Eye (tissue), 1 donor: ENCODE results near the gene SLC35F4.

Source experiments
- DNase-seq: peaks from one replicate; pipeline ENCODE4 v3.0.0-alpha.2; 2015

SLC35F4 gene

DNA sequence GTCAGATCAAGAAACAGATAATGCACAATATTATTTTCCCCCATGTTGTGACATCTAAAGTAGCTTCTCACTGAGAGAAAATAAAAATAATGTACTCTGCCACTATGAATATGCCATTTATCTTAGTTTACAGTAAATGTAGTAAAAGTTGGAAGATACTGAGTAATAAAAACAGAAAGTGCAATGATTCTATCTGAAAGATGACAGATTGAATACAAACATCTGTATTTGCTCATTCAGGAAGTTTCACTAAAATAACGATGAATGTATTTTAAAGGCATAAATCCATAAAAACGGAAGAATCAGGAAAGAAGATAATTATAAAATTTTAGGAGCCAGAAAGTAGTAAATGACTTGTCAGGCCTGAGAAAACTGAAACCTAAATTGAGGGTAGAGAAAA lies 18.2 kb downstream of the SLC35F4 start:
- DNase-seq = no peak

DNA sequence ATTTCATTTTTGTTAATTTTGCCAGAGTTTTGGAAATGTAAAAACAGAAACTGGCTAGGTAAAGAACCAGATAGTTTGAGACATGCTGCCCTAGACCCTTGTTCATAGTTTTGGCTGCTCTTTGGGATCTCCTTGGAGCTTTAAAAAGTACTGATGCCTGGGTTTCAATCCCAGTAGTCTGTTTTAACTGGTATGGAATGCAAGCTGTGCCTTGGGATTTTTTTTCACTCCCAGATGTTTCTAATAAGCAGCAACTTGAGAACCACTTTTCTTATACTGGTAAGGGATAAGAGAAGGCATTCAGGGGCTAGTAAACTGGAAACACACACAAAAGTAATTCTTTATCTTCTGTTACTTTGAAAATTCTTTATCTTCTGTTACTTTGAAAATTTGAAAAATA lies 18.8 kb downstream of the SLC35F4 start:
- DNase-seq = peak; percentile 39

DNA sequence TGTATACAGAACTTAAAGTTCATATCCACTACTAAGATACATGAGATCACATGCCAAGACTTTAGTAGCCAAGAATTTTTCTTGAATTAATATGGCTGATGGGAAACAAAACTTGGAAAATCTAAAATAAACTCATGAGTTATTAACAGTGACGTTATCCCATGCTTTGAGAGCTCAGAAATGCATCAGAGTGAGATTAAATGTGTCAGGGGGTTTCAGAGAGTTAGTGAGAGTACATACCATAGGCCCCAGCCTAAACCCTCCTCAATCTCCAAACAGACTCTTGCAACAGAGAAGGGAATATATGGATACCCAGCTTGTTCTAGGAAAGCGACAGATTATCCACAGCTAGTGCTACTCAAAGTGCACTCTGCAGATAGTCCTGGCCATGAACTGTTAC lies 19.3 kb downstream of the SLC35F4 start:
- DNase-seq = peak; percentile 55

DNA sequence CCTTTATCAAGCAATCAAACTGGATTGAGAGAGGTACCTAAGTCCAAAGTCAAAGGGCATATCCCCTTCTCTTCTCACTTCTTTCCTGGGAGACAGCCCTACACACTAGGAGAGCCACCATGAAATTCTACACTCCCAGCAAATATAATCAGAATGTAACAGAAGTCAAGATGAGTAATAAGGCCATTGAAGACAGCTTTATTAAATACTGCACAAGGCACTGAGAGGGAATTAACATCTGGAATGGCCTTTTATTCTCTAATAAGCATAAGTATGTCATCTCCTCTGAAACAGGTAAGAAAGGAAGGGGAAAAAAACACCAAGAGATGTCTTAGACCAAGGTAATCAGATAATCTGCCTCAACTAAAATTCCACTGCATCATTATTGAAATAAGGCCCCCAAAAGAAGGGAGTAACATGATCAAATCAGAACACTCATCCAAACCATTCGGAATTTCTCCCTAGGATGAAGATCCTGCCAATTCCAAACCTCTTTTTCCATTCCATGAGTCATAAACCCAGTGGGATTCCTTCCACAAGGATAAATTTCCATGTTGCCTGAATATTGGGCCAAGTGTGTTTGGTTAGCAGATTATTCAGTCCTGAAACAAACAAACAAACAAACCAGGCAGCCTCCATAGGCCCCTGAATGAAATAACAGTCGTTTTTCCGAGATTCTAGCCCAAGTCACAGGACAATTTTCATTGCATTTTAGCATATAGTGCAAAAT lies 19.9 kb downstream of the SLC35F4 start:
- peak; percentile 60 for DNase-seq

DNA sequence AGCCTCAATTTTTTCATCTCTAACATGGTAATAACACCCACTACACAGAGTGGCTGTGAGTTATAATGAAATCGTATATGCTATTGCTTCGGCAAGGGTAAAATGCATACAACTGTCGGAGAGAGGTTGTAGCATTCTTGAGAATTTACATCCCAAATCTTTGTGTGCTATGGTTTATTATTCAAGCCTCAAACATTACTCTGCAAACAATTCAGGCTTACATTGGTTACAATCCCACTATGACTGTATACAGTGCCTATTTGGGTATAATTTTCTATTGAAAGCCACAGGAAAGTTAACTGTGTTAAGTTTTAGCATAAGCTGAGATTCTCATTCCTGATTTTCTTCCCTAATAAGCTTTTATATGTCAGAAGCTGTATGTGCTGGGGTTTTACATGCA lies 20.6 kb downstream of the SLC35F4 start:
- no peak for DNase-seq

DNA sequence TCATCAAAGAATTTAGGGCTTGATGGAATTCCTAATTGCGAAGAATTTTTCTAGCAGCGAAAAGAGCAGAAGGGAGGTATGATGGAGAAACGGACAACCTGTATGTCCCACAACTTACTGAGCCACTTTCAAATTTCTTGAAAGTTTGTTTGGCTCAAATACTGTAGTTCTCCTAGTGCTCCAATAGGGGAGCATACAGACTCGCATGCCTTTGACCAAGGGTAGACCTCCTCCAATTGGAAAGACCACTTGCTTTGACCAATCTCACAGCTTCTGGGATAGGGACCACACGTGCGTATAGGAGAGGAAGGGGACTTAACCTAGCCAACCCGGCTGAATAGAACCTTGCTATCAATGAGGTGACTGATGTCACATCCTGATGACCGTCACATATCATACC lies 28.6 kb downstream of the SLC35F4 start:
- DNase-seq = no peak

DNA sequence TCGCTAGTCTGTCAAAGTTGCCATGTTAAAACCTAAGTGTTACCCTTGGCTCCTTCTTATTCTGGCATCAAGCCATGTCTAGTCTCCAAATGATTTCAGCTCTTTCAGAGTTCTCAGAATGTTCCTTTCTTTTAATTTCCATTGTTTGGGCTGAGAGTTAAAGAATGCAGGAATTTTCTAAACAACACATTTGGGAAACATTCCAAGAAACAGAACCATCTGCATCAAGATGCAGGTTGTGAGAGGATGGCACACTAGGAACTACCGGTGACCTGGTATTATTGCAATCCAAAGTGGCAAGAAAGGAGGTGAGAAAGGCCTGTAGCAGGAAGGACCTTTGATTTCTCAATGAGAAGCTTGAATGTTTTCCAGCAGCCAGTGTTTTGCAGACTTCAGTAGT lies 30.1 kb downstream of the SLC35F4 start:
- peak; percentile 35 for DNase-seq

DNA sequence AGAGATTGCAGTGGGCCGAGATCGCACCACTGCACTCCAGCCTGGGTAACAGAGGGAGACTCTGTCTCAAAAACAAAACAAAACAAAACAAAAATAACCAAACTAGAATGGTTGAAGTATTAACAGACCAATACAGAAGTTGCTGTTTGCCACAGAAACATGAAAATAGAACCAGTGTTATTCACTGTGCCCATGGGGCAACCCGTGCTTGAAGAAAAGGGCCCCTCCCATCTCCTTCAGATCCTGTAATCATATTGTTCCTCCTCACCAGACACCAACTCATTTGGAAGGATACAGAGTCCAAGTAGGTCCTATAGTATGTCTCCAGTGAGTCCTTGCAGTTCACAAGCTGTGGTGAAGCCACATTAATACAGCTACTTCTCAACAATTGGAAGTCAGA lies 30.9 kb downstream of the SLC35F4 start:
- no peak for DNase-seq

DNA sequence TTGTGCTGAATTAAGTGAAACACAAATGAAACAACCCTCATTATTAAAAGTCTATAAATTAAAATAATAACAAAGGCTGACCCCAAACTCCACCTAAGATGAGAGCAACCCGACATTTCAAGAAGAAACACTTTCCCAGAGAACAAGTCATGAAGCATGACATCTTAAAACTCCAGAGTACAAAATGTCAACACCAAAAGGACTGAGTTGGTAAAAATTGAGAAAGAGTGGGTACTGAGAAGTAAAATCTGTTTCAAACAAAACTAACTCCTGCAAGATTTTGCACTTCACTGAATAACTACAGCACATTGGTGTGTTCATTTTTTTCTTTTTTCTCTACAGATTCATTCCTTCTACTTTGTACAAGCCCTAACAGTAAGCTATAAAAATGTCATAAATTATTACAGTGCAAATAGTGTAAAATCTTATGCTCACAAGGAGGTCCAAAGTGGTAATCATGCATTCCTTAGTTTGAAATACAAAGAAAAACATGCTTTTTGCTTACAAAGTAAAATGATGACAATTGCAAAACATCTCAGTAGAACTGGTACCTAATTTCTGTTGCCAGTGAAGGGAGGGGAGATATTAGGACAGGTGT lies 31.8 kb downstream of the SLC35F4 start:
- DNase-seq = no peak

DNA sequence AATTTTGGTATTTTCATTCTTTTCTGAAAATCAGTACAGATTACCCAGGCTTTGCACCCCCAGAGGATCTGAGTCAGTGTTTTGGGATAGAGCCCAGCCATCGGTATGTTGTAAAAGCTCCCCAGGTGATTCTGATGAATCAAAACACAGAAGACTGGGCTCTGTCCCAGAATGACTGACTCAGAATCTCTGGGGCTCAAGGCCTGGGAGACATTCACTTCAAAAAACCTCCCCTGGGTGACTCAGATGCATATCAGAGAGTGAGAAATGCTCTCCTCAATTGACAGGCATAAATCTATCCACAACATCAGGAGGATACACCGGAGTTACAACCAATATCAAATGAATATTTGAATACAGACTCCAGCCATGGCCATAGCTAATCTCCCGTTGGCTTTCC lies 32.6 kb downstream of the SLC35F4 start:
- no peak for DNase-seq

DNA sequence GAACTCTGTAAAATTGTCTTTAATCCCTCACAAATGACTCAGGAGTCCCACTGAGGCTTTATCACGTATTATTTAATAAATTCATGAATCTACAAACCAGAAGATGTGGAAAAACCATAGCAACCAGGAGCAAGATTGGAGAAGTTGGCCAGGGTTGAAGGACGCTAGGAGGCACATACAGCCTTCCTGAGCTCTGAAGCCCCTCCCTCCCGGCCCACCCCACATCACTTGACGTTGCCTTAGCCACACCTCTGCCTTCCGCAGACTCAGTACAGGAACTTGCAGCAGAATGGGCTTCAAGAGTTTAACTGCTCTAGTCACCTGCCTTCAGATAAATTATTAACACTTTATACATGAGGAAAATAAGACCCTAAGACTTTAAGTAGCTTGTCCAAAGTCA lies 33.9 kb downstream of the SLC35F4 start:
- DNase-seq = no peak

DNA sequence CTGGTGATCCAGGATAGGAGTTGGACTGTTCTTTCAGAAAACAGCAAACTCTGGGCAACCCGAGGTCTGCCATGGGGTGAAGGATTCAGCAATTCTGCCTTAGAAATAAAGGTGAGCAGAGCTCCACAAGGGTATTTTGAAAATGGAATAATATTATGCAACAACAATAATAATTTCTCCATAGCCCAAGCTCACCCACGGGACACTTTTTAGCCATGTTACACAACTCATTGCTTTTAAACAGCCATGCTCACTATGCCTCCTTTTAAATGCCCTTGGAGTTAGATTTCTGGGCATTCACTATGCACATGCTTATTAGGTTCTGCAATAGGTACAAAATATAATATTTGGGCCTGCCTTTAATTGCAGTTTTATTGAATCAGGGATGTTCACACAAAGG lies 37.2 kb downstream of the SLC35F4 start:
- DNase-seq = no peak

DNA sequence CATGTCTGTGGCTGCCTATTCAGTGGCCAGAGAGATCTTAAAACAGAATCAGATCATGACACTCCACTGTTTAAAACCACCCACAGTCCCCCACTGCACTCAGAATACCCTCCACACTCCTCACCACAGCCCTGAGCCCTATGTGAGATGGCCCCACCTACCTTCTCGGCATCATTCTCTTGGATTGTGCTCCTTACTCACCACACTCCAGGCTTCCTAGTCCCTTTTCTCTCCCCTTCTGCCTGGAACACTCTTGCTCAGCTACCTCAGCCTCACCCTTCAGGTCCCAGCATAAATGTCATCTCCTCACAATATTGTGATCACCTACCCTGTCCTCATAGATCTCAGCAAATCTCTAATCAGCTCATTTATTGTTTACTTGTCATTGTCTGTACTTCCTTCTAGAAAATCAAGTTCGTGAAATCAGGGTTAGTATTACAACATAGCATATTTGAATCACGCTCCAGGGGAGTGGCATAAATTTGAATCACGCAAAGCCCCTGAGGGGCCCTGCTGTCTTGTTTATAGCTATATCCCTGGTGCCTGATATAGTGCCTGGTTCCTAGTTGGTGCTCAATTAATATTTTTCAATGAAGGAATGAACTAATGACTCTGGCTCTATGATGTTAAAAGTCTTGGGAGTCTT lies 42.8 kb downstream of the SLC35F4 start:
- DNase-seq = no peak

DNA sequence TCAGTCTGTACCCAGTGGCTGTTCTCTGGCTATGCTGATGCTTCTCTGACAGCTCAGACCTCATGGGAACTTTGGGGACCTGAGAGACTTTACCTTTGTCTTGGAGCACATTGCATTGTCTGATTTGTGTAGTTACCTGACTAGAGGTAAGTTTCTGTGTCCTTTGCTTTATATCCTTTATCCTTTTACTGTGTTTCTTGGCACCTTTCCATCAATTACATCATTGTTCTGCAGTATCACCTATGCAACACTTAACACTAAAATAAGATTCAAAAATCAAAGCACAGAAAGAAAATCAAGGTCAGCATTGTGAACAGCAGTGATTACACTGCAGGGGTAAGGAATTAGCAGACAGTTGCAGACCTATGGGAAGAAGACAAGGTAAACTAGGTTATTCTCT lies 43.8 kb downstream of the SLC35F4 start:
- DNase-seq = no peak

DNA sequence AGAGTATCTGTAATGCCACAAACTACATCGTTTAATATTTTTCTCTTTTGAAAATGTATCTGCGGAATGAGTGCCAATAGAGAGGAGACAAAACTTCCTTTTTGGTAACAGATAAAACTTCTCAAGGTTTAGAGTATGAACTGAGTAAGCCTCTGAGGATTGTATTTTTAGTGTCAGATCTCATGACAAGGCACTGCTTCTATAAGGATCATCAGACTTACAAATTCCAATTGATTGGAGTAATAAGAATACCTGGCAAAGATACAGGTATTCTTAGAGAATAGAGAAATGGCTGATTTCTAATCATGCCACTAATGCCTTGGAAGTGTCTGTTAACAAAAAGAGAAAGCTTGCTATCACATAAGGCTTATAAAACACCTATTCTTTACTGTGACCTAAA lies 45.3 kb downstream of the SLC35F4 start:
- DNase-seq = no peak

DNA sequence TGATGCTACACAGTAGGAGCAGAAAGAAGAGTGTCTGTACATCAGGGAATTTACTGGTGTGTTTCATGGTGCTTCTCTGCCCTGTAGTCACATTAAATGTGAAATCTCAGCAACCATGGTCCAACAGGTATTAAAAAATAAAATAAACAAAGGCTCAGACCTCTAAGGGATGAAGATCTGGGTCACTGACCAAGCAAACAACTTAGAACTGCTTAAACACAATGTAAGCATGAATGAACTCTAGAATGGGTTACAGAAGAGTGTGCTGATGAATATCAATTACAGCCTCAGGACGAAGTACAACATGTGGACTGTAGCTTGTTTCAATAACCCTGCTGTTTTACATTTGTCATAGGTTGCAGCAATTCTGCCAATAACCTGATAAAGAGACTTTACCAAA lies 47.4 kb downstream of the SLC35F4 start:
- DNase-seq = no peak

DNA sequence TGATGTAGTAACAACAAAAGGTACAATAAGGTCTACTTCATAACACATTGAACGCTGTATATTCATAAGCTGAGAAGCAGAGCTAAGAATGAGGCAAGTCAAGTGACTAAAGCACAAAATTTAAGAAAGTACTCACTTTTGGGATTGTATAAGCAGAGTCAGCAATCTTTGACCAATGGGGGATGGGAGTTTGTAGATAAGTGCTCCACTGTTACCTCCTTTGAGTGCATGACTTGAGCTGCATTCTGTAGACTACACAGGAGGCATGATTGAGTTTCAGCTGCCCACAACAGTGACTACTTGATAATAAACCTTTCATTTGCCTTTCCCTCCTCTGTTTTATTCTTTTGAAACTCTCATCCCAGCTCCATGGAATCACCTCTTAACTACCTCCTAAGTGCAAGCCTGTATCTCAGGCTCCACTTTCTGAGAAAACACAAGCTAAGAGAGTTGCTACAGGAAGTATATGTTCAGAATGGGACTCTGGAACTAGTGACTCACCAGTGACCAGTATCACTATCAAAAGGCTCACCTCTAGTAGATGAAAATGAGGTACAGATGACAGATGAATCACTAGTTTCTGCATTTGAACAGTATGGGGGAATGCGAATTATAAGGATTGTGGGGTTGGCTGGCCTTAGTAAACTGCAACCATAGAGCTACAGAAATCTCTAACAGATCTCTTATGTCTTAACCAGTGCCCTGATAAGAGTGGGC lies 49.2 kb downstream of the SLC35F4 start:
- no peak for DNase-seq

DNA sequence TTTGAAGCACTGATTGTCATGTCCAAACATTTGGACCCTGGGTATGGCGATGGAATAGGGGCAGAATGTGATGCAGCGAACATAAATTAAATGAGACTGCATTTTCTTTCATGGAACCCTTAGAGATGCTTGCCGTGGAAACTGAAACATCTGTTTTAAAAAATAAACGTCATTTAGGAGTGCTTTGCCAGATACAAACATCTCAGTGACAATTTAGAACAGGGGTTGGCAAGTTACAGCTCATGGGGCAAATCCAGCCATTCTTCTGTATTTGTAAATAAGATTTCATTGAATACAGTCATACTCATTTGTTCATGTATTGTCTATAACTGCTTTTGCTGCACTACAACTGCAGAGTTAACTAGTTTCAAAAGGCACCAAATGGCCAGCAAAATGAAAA lies 51.2 kb downstream of the SLC35F4 start:
- no peak for DNase-seq

DNA sequence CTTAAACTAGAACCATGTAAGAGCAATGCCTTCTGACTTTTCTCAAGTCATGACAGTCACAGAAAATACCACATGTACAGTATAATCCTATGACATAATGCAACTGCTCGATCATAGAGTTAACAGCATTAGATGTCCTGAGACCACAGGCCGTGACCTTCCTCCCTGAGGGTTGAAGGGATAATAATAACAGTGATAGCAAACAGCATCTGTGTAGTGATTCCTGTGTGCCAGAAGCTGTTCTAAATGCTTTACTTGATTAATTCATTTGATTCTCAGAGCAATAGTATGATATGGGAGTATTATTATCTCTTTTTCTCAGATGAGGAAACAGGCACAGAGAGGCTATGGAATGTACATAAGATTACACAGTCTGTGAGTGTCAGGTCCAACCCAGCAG lies 53.2 kb downstream of the SLC35F4 start:
- DNase-seq = no peak

DNA sequence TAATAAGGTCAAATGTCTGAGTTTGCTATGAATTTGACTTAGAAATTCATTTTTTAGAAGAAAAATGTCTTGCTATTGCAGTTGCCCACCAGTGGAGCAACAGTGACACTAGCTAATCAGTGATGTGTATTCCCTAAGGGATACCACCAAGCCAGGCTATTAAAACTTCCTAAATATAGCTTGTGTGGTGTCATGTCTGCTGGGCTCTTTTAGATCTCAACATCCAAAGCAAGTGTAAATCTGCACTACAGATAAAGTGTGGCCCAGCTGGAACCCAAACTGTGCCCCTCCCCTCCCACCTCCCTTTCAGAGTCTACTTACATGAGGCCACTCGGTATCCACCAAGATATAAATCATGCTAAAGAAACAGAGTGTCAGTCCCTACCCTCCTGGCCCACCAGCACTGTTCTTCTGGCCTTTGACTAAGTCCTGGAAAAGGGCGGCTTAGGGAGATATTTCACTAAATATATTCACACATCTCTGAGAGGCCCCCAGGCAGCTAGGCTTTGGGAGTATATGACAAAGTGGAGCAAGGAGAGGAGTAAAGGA lies 53.8 kb downstream of the SLC35F4 start:
- no peak for DNase-seq

DNA sequence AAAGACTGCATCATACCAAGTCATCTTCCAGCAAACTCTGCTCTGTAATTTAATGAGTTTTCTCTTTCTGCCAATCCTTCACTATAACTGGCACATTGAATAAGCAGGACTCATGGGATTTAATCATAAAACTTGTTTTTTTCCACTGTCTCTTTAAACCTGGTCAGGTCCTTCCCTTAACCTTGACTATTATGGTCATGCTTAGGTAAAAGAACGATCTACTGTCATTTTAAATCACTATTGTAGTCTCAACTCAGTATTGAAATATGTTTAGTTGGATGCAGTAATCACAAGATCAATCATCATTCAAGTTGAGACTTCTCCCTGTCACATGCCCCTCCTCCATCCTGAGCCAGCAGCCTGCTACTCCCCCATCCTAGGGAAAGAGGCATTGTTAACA lies 56.1 kb downstream of the SLC35F4 start:
- DNase-seq = no peak

DNA sequence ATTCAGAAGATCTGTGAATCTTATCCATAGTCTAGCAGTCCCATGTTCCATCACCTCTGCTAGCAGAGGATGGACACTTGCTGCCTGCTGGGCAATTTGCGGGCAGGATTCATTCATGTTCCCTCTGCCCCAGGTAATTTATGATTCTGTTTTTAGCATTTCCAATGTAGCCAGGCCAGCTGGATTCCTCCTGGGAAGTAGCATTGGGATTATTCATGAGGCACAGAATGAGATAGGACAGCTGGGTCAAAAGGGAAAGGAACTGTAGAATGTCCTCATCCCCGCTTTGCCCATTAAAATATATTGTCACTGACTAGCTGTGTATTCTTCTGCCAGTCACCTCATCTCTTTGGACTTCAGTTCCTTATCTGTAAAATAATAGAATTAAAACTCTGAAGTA lies 68.7 kb downstream of the SLC35F4 start:
- no peak for DNase-seq

DNA sequence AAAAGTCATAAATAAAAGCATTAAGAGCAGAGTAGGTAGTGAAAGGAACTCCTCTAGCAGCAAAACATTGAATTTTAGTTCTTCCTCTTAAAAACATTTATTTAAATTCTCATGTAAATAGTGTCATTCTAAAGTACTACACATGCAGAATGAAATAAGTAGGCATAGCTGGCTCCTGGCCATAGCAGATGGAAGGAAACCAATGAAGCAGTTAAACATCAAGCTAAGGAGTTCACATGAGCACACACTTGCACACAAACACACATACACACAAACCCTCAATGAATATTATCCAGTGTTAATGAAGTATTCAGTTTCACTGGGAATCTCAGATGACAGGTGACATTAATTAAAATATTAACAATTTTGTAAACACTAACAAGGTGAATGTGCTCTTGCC lies 69.3 kb downstream of the SLC35F4 start:
- no peak for DNase-seq

DNA sequence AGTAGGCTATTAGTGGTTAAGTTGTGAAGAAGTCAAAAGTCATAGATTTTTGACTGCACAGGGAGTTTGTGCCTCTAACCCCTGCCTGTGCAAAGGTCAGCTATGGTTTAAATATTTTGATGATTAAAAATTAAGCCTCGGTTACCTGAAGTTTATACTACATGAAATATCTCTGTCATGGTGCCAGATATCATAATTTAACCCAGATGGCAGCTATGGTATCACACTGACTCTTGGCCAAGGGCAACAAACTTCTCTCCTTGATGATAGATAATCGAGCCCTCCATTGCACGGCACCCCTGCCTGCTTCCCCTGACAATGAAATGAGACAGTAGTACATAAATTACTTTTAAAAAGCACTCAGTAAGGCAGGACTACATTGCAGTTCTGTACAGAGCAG lies 80.8 kb downstream of the SLC35F4 start:
- DNase-seq = peak; percentile 15
